Esophagus muscularis mucosa (tissue), 4 donors: Measurements from ENCODE around the gene TEAD1. TPM values are rescaled to one million over a fixed set of nuclear protein-coding genes. Genes with fewer than 3 reads are reported as not detected.

Source experiments
- DNase-seq: peaks from one replicate; pipeline ENCODE4 v3.0.0-alpha.2; 2017; ENCODE audit errors: extremely low spot score
- H3K27ac ChIP-seq, 4 donors: fragments of 200-600 bp; sonication (generic); replicated peaks in 1 of 4; 1 replicate in 3 of 4; 2 replicates in 1 of 4; pipeline ENCODE4 v1.5.1; 2016 to 2019; ENCODE audit warnings: mild to moderate bottlenecking in 1 of 4
- H3K27me3 ChIP-seq, 4 donors: fragments of 200-600 bp; sonication (generic); one replicate each; pipeline versions ENCODE4 v1.5.1 to v1.6.0; 2016 to 2019
- H3K36me3 ChIP-seq, 4 donors: fragments of 200-600 bp; sonication (generic); one replicate each; pipeline ENCODE4 v1.5.1; 2016 to 2019
- H3K4me1 ChIP-seq, 4 donors: fragments of 200-600 bp; sonication (generic); one replicate each; pipeline ENCODE4 v1.5.1; 2016 to 2019
- H3K4me3 ChIP-seq, 4 donors: fragments of 200-600 bp; sonication (generic); 1 replicate in 2 of 4; 2 replicates in 2 of 4; pipeline ENCODE4 v1.5.1; 2016 to 2019; ENCODE audit warnings: mild to moderate bottlenecking in 4 of 4, moderate library complexity in 1 of 4
- H3K9me3 ChIP-seq, 4 donors: fragments of 200-600 bp; sonication (generic); 1 replicate in 3 of 4; 2 replicates in 1 of 4; pipeline ENCODE4 v1.5.1; 2016 to 2019
- CTCF ChIP-seq, 3 experiments: fragments of 200-600 bp in 2 of 3; fragments of 450-650 bp in 1 of 3; sonication (generic) in 2 of 3; IDR thresholded peaks; one replicate each; pipeline ENCODE4 v1.5.1; 2017 to 2019; ENCODE audit warnings: antibody characterized with exemption in 3 of 3, mild to moderate bottlenecking in 2 of 3, moderate library complexity in 1 of 3
- EP300 ChIP-seq: sonication (generic); formaldehyde crosslinking; IDR thresholded peaks from one replicate; pipeline ENCODE4 v1.6.1; 2017; ENCODE audit warnings: antibody characterized with exemption
- POLR2A ChIP-seq: fragments of 450-650 bp; IDR thresholded peaks from one replicate; pipeline ENCODE4 v1.6.1; 2017; ENCODE audit warnings: antibody characterized with exemption, moderate library complexity, mild to moderate bottlenecking, low read depth
- POLR2AphosphoS5 ChIP-seq, 2 donors: sonication (generic); formaldehyde crosslinking; IDR thresholded peaks; one replicate each; pipeline ENCODE4 v1.6.1; 2017; ENCODE audit warnings: antibody characterized with exemption in 2 of 2
- WGBS: methylation state at CpG from one replicate; pipeline ENCODE4 v1.1.5; 2018; 5-methylcytosine and 5-hydroxymethylcytosine counted together
- intact Hi-C: fragments of 100-400 bp; cut with DNase I; formaldehyde crosslinking; loops from one replicate; pipeline ENCODE4 v1.15.1; 2023
- total RNA-seq, 4 donors: library from RNA; depleted of rRNA; stranded (reverse); fragments of >200 nt; gene quantifications; one replicate each; pipeline versions ENCODE4 v1.1.0 to v1.2.1, GENCODE V29; 2016

The TEAD1 gene
- total RNA-seq, 4 donors from 2014 or later, result 147 to 307 (median 232) TPM

DNA sequence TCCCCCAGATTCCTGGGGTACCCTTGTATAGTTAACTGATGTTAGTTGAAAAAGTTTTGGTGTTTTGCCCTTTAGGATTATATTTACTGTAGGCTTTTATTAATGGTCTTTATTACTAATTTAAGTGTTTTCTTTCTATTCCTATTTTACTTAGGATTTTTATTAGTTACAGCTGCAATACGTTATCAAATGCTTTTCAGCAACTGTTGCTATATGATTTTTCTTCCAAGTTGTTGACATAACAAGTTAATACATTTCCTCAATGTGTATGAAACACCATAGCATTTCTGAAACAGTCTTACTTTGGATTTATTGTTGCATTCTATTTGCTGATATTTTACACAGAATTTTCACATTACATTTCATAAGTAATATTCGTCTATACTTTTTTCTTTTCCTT is 253.7 kb downstream of the TEAD1 start:
- peaks cover 6 to 52% (median 26%) of the 10 kb centered on the region in 4 donors for H3K36me3 ChIP-seq
- no peaks in the 10 kb centered on the region for H3K27me3 ChIP-seq
- no peak for DNase-seq
- WGBS, result 95% methylated on average over 2 of the region's 2 CpGs
- TF ChIP-seq POLR2A, result no peak
- TF ChIP-seq CTCF (IDR thresholded peaks at IDR 0.05), result no peak
- TF ChIP-seq POLR2AphosphoS5 (IDR thresholded peaks at IDR 0.05), result no peak
- TF ChIP-seq EP300, result no peak
- no peaks in the 10 kb centered on the region for H3K9me3 ChIP-seq
- no peak overlapping the region for H3K4me3 ChIP-seq
- no peaks in the 10 kb centered on the region for H3K4me1 ChIP-seq
- no peak overlapping the region for H3K27ac ChIP-seq
- intact Hi-C loops, result no loop called here

GRCh38 chr11:12930850-12931249 is 256.6 kb downstream of the TEAD1 start:
- no peak for TF ChIP-seq POLR2A
- TF ChIP-seq POLR2AphosphoS5 (IDR thresholded peaks at IDR 0.05), result no peak
- no peak for TF ChIP-seq EP300
- no peak for TF ChIP-seq CTCF (IDR thresholded peaks at IDR 0.05)
- Histone ChIP-seq H3K4me1 (no peaks in the 10 kb centered on the region), H3K36me3 (peaks cover 7 to 42% (median 18%) of the 10 kb centered on the region in 4 donors), H3K27me3 (no peaks in the 10 kb centered on the region), H3K9me3 (no peaks in the 10 kb centered on the region), H3K4me3 (no peak overlapping the region), H3K27ac (no peak overlapping the region)
- DNase-seq, result no peak
- intact Hi-C loops, result no loop called here

DNA sequence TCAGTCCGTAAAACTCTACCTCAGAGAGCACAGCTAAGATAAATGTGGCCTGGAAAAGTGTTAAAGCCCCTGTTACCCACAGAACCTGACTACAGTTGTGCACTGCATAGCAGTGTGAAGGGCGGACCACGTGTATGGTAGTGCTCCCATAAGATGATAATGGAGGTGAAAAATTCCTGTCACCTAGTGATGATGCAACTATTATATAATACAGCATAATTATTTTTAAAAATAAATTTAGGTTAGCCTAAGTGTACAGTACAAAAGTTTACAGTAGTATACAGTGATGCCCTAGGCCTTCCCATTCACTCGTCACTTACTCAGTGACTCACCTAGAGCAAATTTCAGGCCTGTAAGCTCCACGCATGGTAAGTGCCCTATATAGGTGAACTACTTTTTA is 258.3 kb downstream of the TEAD1 start:
- Histone ChIP-seq H3K4me3 (no peak overlapping the region), H3K4me1 (no peaks in the 10 kb centered on the region), H3K27ac (no peak overlapping the region), H3K27me3 (no peaks in the 10 kb centered on the region), H3K36me3 (peaks cover 15 to 48% (median 24%) of the 10 kb centered on the region in 4 donors), H3K9me3 (no peaks in the 10 kb centered on the region)
- 99% methylated on average over 5 of the region's 5 CpGs for WGBS
- no peak for DNase-seq
- intact Hi-C loops, result no loop called here
- TF ChIP-seq POLR2A, result no peak
- TF ChIP-seq POLR2AphosphoS5 (IDR thresholded peaks at IDR 0.05), result no peak
- no peak for TF ChIP-seq EP300
- TF ChIP-seq CTCF (IDR thresholded peaks at IDR 0.05), result no peak

DNA sequence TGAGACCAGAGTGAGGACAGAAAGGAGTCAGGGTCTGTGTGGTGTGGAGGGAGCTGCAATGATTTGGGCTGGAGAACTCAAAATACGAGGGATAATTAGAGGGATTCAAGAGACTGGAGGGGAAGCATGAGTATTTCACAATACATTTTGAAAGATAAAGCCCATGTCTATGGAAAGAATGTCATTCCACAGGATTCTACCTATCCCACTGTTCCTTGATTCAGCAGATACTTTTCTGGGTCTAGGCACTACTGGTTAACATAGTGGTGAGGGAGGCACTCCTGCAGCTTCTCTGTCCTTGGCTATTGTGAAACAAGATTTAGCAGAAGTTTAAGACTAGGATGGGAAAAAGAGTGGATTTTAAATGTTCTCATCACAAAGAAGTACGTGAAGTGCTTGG is 262.0 kb downstream of the TEAD1 start:
- TF ChIP-seq POLR2A (no peak), POLR2AphosphoS5 (IDR thresholded peaks at IDR 0.05) (no peak), EP300 (no peak), CTCF (IDR thresholded peaks at IDR 0.05) (no peak)
- Histone ChIP-seq H3K27me3 (no peaks in the 10 kb centered on the region), H3K4me1 (no peaks in the 10 kb centered on the region), H3K27ac (no peak overlapping the region), H3K4me3 (no peak overlapping the region), H3K36me3 (peaks cover 28 to 70% (median 45%) of the 10 kb centered on the region in 4 donors), H3K9me3 (no peaks in the 10 kb centered on the region)
- DNase-seq, result no peak
- intact Hi-C loops, result no loop called here
- WGBS, result 88% methylated on average over 2 of the region's 2 CpGs

DNA sequence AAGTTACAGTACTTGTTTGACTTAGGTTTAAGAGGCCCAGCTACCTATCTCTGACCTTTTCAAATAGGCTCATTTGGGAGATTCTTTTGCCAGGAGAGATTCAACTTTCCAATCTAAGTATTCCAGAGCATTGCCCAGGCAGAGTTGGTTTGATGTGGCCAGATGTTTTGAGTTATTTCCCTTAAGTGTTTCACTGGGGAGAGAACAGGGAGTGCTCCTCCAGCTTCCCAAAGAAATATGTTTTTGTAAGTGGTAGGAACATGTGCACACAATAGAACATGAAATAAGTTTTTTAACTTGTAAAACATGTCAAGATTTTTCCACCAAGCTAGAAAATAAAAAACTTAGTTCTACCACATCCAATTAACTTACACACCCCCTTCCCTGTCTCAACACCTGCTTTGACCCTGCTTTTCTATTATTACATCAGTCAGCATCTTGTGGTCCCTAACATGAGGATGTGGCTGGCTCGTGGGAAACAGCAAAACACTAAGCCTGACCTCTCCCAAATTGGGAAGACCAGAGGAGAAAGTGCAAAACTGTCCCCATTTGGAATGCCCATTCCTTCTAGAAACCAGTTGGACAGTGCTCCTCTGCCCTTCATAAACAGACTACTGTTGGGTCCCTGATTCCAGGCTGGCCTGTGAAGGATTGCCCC is 264.5 kb downstream of the TEAD1 start:
- Histone ChIP-seq H3K4me3 (no peak overlapping the region), H3K27me3 (no peaks in the 10 kb centered on the region), H3K4me1 (no peaks in the 10 kb centered on the region), H3K36me3 (peaks cover 21 to 73% (median 44%) of the 10 kb centered on the region in 4 donors), H3K9me3 (no peaks in the 10 kb centered on the region), H3K27ac (no peak overlapping the region)
- TF ChIP-seq EP300, result no peak
- TF ChIP-seq POLR2A, result no peak
- TF ChIP-seq CTCF (IDR thresholded peaks at IDR 0.05), result no peak
- TF ChIP-seq POLR2AphosphoS5 (IDR thresholded peaks at IDR 0.05), result no peak
- 90% methylated on average over 1 of the region's 1 CpG for WGBS
- intact Hi-C loops, result no loop called here
- DNase-seq, result no peak
